HCT116 (cell line): ENCODE measurements around the gene ATRAID. TPM values are rescaled to one million over a fixed set of nuclear protein-coding genes. Genes with fewer than 3 reads are reported as not detected.

Experiments used
- ATAC-seq: fragments of 200-7000 bp; cut with Tn5 transposase; 2 replicates; pipeline ENCODE4 v1.9.1; 2020; ENCODE audit warnings: mild to moderate bottlenecking, moderate library complexity
- BruUV-seq: library from RNA; stranded (reverse); fragments of 400-500 nt; replicated peaks from 2 replicates; lab custom pipeline; 2021; lab: Mats Ljungman, UMichigan
- CTCF ChIA-PET: fragments of 300-600 bp; sonication (Branson Sonifier 250); formaldehyde crosslinking; loops from one replicate; lab custom pipeline; 2021; ENCODE audit warnings: antibody characterized with exemption; lab: Charles Lee
- POLR2A ChIA-PET: fragments of 300-600, 350-600 bp; sonication (Branson Sonifier 250); formaldehyde crosslinking; loops from one replicate; lab custom pipeline; 2021; ENCODE audit warnings: antibody characterized with exemption; lab: Charles Lee
- RAD21 ChIA-PET, 2 experiments: fragments of 300-600 bp; sonication (Branson Sonifier 250); formaldehyde crosslinking; loops; one replicate each; lab custom pipeline; 2023; ENCODE audit warnings: low total read pairs in 2 of 2; ENCODE audit not compliant: uncharacterized antibody in 2 of 2, unreplicated experiment in 2 of 2, low non-redundant PET in 1 of 2; lab: Charles Lee
- DNase-seq: peaks from one replicate; pipeline ENCODE4 v3.0.0-alpha.2; 2010; ENCODE audit warnings: low read depth, low spot score
- H2AFZ ChIP-seq: fragments of 200-600 bp; shearing (Covaris generic), sonication (generic); 2 replicates; pipeline ENCODE4 v1.6.1; 2017; ENCODE audit warnings: low read depth, mixed run types, mixed read lengths, antibody characterized with exemption, low read length; ENCODE audit not compliant: poor library complexity, severe bottlenecking
- H3K27ac ChIP-seq: 2 replicates; pipeline ENCODE4 v1.5.1; 2012; ENCODE audit warnings: low read depth, low read length
- H3K27me3 ChIP-seq: fragments of 200-600 bp; sonication (generic); 2 replicates; pipeline ENCODE4 v1.6.1; 2016; ENCODE audit warnings: mixed run types, low read length, mixed read lengths; ENCODE audit not compliant: insufficient read depth
- H3K36me3 ChIP-seq, 2 experiments: fragments of 200-500 bp in 1 of 2; fragments of 200-600 bp in 1 of 2; sonication (Bioruptor generic) in 1 of 2; sonication (generic) in 1 of 2; 2 replicates each; pipeline versions ENCODE4 v1.5.1 to v1.6.1; 2014 to 2016; ENCODE audit warnings: low read length in 2 of 2, inconsistent platforms in 1 of 2, mixed read lengths in 1 of 2, mixed run types in 1 of 2; ENCODE audit not compliant: insufficient read depth in 2 of 2, control insufficient read depth in 1 of 2
- H3K4me1 ChIP-seq, 2 experiments: fragments of 200-600 bp in 1 of 2; sonication (generic) in 1 of 2; 2 replicates each; pipeline versions ENCODE4 v1.5.1 to v1.6.1; 2012 to 2017; ENCODE audit warnings: low read length in 2 of 2, inconsistent platforms in 1 of 2, mild to moderate bottlenecking in 1 of 2, mixed read lengths in 1 of 2, mixed run types in 1 of 2, moderate library complexity in 1 of 2; ENCODE audit not compliant: insufficient read depth in 2 of 2, control insufficient read depth in 1 of 2
- H3K4me2 ChIP-seq: fragments of 200-600 bp; sonication (generic); 2 replicates; pipeline ENCODE4 v1.6.1; 2017; ENCODE audit warnings: mixed run types, low read length, mixed read lengths
- H3K4me3 ChIP-seq, 2 experiments: fragments of 200-600 bp in 1 of 2; sonication (generic) in 1 of 2; replicated peaks in 1 of 2; 2 replicates each; pipeline ENCODE4 v1.5.1; 2011 to 2016; ENCODE audit warnings: low read length in 2 of 2, control low read depth in 1 of 2, low read depth in 1 of 2, mild to moderate bottlenecking in 1 of 2, mixed read lengths in 1 of 2, mixed run types in 1 of 2
- H3K79me2 ChIP-seq: fragments of 200-600 bp; sonication (generic); 2 replicates; pipeline ENCODE4 v1.6.1; 2017; ENCODE audit warnings: mild to moderate bottlenecking, mixed run types, low read length, moderate library complexity, mixed read lengths; ENCODE audit not compliant: insufficient read depth
- H3K9ac ChIP-seq: fragments of 200-600 bp; sonication (generic); 2 replicates; pipeline ENCODE4 v1.6.1; 2016; ENCODE audit warnings: low read length, mixed read lengths
- H3K9me2 ChIP-seq: fragments of 200-600 bp; sonication (generic), shearing (Covaris generic); 2 replicates; pipeline ENCODE4 v1.6.1; 2017; ENCODE audit warnings: mixed run types, mild to moderate bottlenecking, moderate library complexity; ENCODE audit not compliant: insufficient read depth
- H3K9me3 ChIP-seq, 2 experiments: fragments of 200-500 bp in 1 of 2; fragments of 200-600 bp in 1 of 2; sonication (Bioruptor generic) in 1 of 2; sonication (generic) in 1 of 2; 2 replicates each; pipeline ENCODE4 v1.6.1; 2014 to 2017; ENCODE audit warnings: low read length in 2 of 2, mixed read lengths in 2 of 2, inconsistent platforms in 1 of 2, low read depth in 1 of 2, mild to moderate bottlenecking in 1 of 2, mixed run types in 1 of 2, moderate library complexity in 1 of 2; ENCODE audit not compliant: control insufficient read depth in 1 of 2, insufficient read depth in 1 of 2
- H4K20me1 ChIP-seq: fragments of 200-600 bp; sonication (generic), shearing (Covaris generic); 2 replicates; pipeline ENCODE4 v1.6.1; 2017; ENCODE audit warnings: mixed run types, mild to moderate bottlenecking, moderate library complexity; ENCODE audit not compliant: insufficient read depth
- CBX3 ChIP-seq: IDR thresholded peaks from 2 replicates; pipeline ENCODE4 v1.6.1; 2012; ENCODE audit warnings: low read depth
- CEBPB ChIP-seq: IDR thresholded peaks from 2 replicates; pipeline ENCODE4 v1.6.1; 2012; ENCODE audit warnings: low read depth
- EGR1 ChIP-seq: IDR thresholded peaks from 2 replicates; pipeline ENCODE4 v1.6.1; 2012; ENCODE audit warnings: low read depth
- ELF1 ChIP-seq: IDR thresholded peaks from 2 replicates; pipeline ENCODE4 v1.6.1; 2012; ENCODE audit warnings: low read depth, borderline replicate concordance
- EZH2 ChIP-seq: fragments of 200-600 bp; sonication (generic); IDR thresholded peaks from 2 replicates; pipeline ENCODE4 v1.6.1; 2017; ENCODE audit warnings: antibody characterized with exemption, mixed run types
- EZH2phosphoT487 ChIP-seq: fragments of 200-600 bp; IDR thresholded peaks from 2 replicates; pipeline ENCODE4 v1.6.1; 2018; ENCODE audit warnings: antibody characterized with exemption, borderline replicate concordance
- FOSL1 ChIP-seq: IDR thresholded peaks from 2 replicates; pipeline ENCODE4 v1.6.1; 2012; ENCODE audit warnings: low read depth
- JUND ChIP-seq: IDR thresholded peaks from 2 replicates; pipeline ENCODE4 v1.6.1; 2012
- POLR2A ChIP-seq: IDR thresholded peaks from 2 replicates; pipeline ENCODE4 v1.7.0; 2011; ENCODE audit warnings: borderline replicate concordance; ENCODE audit not compliant: insufficient read depth, insufficient read length; ENCODE audit errors: extremely low read depth
- POLR2AphosphoS5 ChIP-seq: IDR thresholded peaks from 2 replicates; pipeline ENCODE4 v1.6.1; 2011; ENCODE audit warnings: mild to moderate bottlenecking, low read depth, low read length, moderate library complexity
- SIN3A ChIP-seq: IDR thresholded peaks from 2 replicates; pipeline ENCODE4 v1.6.1; 2012; ENCODE audit warnings: low read depth
- SP1 ChIP-seq: IDR thresholded peaks from 2 replicates; pipeline ENCODE4 v1.6.1; 2012; ENCODE audit warnings: low read depth
- SRF ChIP-seq: IDR thresholded peaks from 2 replicates; pipeline ENCODE4 v1.6.1; 2012; ENCODE audit warnings: low read depth
- TCF7L2 ChIP-seq: IDR thresholded peaks from 2 replicates; pipeline ENCODE4 v1.7.0; 2011; ENCODE audit warnings: borderline replicate concordance, inconsistent platforms; ENCODE audit not compliant: insufficient read depth, insufficient read length; ENCODE audit errors: extremely low read depth
- YY1 ChIP-seq: IDR thresholded peaks from 2 replicates; pipeline ENCODE4 v1.6.1; 2011; ENCODE audit warnings: low read length, low read depth, moderate library complexity, mild to moderate bottlenecking; ENCODE audit not compliant: insufficient replicate concordance; ENCODE audit errors: extremely low read depth
- ZNF274 ChIP-seq: fragments of 200-500 bp; sonication (Bioruptor generic); IDR thresholded peaks from 2 replicates; pipeline ENCODE4 v1.6.1; 2014; ENCODE audit warnings: mild to moderate bottlenecking, low read depth, low read length, inconsistent platforms
- intact Hi-C: fragments of 100-400 bp; cut with micrococcal nuclease; formaldehyde crosslinking; loops from 2 replicates; pipeline ENCODE4 v1.10.0; 2022
- total RNA-seq: library from RNA; stranded (reverse); gene quantifications from one replicate; pipeline ENCODE4 v1.2.1, GENCODE V29; 2021; ENCODE audit not compliant: unreplicated experiment
- TF ChIP-seq, protein P1 (sequence below): IDR thresholded peaks from 2 replicates; pipeline ENCODE4 v1.6.1; 2012
- TF ChIP-seq, protein P2 (sequence below): IDR thresholded peaks from 2 replicates; pipeline ENCODE4 v1.6.1; 2012
- TF ChIP-seq, protein P3 (sequence below): IDR thresholded peaks from 2 replicates; pipeline ENCODE4 v1.6.1; 2011; ENCODE audit warnings: mild to moderate bottlenecking, low read length, moderate library complexity; ENCODE audit not compliant: insufficient replicate concordance; ENCODE audit errors: extremely low read depth

Gene ATRAID
- total RNA-seq, 1 experiment from 2014 or later, result 93.6 TPM

- Histone ChIP-seq H3K9ac (no peak overlapping the region), H3K27ac (no peak overlapping the region), H3K4me1 (no peaks in the 10 kb centered on the region), H3K9me2 (no peaks in the 10 kb centered on the region), H3K79me2 (no peaks in the 10 kb centered on the region), H2AFZ (no peak overlapping the region), H4K20me1 (no peaks in the 10 kb centered on the region), H3K4me3 (no peak overlapping the region), H3K36me3 (peaks cover 47 to 81% of the 10 kb centered on the region in 2 experiments), H3K9me3 (no peaks in the 10 kb centered on the region), H3K4me2 (no peak overlapping the region), H3K27me3 (no peaks in the 10 kb centered on the region)
- intact Hi-C loops, result no loop called here
- no TSS peak for BruUV-seq
- ATAC-seq (no peak), DNase-seq (no peak)
- ChIA-PET POLR2A (no interaction called here), RAD21 (no interaction called here), CTCF (no interaction called here)
- TF ChIP-seq EZH2phosphoT487 (no peak), SRF (no peak), CEBPB (no peak), POLR2AphosphoS5 (no peak), FOSL1 (no peak), JUND (no peak), ELF1 (no peak), TCF7L2 (no peak), ZNF274 (no peak), EGR1 (no peak), EZH2 (no peak), YY1 (no peak), CBX3 (no peak), SIN3A (no peak), SP1 (no peak), POLR2A (no peak)
- TF ChIP-seq, protein P1, sequence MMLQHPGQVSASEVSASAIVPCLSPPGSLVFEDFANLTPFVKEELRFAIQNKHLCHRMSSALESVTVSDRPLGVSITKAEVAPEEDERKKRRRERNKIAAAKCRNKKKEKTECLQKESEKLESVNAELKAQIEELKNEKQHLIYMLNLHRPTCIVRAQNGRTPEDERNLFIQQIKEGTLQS, result no peak
- TF ChIP-seq, protein P2, sequence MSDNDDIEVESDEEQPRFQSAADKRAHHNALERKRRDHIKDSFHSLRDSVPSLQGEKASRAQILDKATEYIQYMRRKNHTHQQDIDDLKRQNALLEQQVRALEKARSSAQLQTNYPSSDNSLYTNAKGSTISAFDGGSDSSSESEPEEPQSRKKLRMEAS, result no peak
- TF ChIP-seq, protein P3, sequence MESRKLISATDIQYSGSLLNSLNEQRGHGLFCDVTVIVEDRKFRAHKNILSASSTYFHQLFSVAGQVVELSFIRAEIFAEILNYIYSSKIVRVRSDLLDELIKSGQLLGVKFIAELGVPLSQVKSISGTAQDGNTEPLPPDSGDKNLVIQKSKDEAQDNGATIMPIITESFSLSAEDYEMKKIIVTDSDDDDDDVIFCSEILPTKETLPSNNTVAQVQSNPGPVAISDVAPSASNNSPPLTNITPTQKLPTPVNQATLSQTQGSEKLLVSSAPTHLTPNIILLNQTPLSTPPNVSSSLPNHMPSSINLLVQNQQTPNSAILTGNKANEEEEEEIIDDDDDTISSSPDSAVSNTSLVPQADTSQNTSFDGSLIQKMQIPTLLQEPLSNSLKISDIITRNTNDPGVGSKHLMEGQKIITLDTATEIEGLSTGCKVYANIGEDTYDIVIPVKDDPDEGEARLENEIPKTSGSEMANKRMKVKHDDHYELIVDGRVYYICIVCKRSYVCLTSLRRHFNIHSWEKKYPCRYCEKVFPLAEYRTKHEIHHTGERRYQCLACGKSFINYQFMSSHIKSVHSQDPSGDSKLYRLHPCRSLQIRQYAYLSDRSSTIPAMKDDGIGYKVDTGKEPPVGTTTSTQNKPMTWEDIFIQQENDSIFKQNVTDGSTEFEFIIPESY, result no peak
Observed at GRCh38 chr2:27240406-27240805, 28.6 kb downstream of the ATRAID start.
